Panc1 (cell line): Measurements from ENCODE around the gene DIS3L2. TPM values are rescaled to one million over a fixed set of nuclear protein-coding genes. Genes with fewer than 3 reads are reported as not detected.
"Not testable (repeated sequence)": the region's sequence is repeated elsewhere in the genome, so short reads cannot be mapped to it uniquely, and the experiment has no call there.

Experiments used
- ATAC-seq: fragments of 200-7000 bp; cut with Tn5 transposase; 2 replicates; pipeline ENCODE4 v1.9.1; 2020; ENCODE audit warnings: mild to moderate bottlenecking, moderate library complexity
- BruUV-seq: library from RNA; stranded (reverse); fragments of 400-500 nt; replicated peaks from 2 replicates; lab custom pipeline; 2021; lab: Mats Ljungman, UMichigan
- CTCF ChIA-PET: fragments of 300-600 bp; sonication (Branson Sonifier 250); formaldehyde crosslinking; loops from one replicate; lab custom pipeline; 2022; ENCODE audit warnings: antibody characterized with exemption; lab: Charles Lee
- POLR2A ChIA-PET: fragments of 300-600 bp; sonication (Branson Sonifier 250); formaldehyde crosslinking; loops from one replicate; lab custom pipeline; 2022; ENCODE audit warnings: antibody characterized with exemption; lab: Charles Lee
- DNase-seq: peaks from one replicate; pipeline ENCODE4 v3.0.0-alpha.2; 2010; ENCODE audit warnings: low read depth, low spot score
- H3K27ac ChIP-seq: 2 replicates; pipeline ENCODE4 v1.5.1; 2011; ENCODE audit warnings: mild to moderate bottlenecking, low read length, inconsistent platforms
- H3K27me3 ChIP-seq: fragments of 200-500 bp; sonication (Bioruptor generic); 2 replicates; pipeline ENCODE4 v1.6.0; 2014; ENCODE audit warnings: low read length, inconsistent platforms; ENCODE audit not compliant: control insufficient read depth, insufficient read depth
- H3K36me3 ChIP-seq: fragments of 200-500 bp; sonication (Bioruptor generic); 2 replicates; pipeline ENCODE4 v1.5.1; 2014; ENCODE audit warnings: inconsistent platforms, mild to moderate bottlenecking, low read length, moderate library complexity; ENCODE audit not compliant: control insufficient read depth, insufficient read depth
- H3K4me1 ChIP-seq: 2 replicates; pipeline ENCODE4 v1.5.1; 2011; ENCODE audit warnings: inconsistent platforms, mild to moderate bottlenecking, low read length, moderate library complexity; ENCODE audit not compliant: control insufficient read depth, insufficient read depth
- H3K4me3 ChIP-seq, 2 experiments: 2 replicates each; pipeline ENCODE4 v1.5.1; 2011 to 2012; ENCODE audit warnings: low read depth in 2 of 2, low read length in 2 of 2, mild to moderate bottlenecking in 2 of 2, inconsistent platforms in 1 of 2, moderate library complexity in 1 of 2
- H3K9me3 ChIP-seq: fragments of 200-500 bp; sonication (Bioruptor generic); 2 replicates; pipeline ENCODE4 v1.5.1; 2014; ENCODE audit warnings: low read depth, mild to moderate bottlenecking, inconsistent platforms, low read length, moderate library complexity; ENCODE audit not compliant: control insufficient read depth, insufficient read depth
- POLR2AphosphoS5 ChIP-seq: IDR thresholded peaks from 2 replicates; pipeline ENCODE4 v1.6.1; 2012; ENCODE audit warnings: mild to moderate bottlenecking, low read depth, low read length, moderate library complexity
- SIN3A ChIP-seq: IDR thresholded peaks from 2 replicates; pipeline ENCODE4 v1.6.1; 2012; ENCODE audit warnings: low read depth, mild to moderate bottlenecking, low read length, moderate library complexity, borderline replicate concordance; ENCODE audit not compliant: insufficient read depth
- TCF7L2 ChIP-seq: IDR thresholded peaks from 2 replicates; pipeline ENCODE4 v1.6.1; 2011; ENCODE audit warnings: mild to moderate bottlenecking, low read depth, low read length, inconsistent platforms
- in situ Hi-C: cut with HindIII; loops from 2 replicates; pipeline ENCODE4 v1.10.0; 2016; ENCODE audit warnings: low sequenced_read_pairs, low pct_unique_long_range_greater_than_20kb
- intact Hi-C: fragments of 100-400 bp; cut with micrococcal nuclease; formaldehyde crosslinking; loops from one replicate; pipeline ENCODE4 v1.10.0; 2022; ENCODE audit not compliant: unreplicated experiment
- total RNA-seq: library from RNA; stranded (reverse); gene quantifications from one replicate; pipeline ENCODE4 v1.2.1, GENCODE V29; 2021; ENCODE audit not compliant: unreplicated experiment
- TF ChIP-seq, protein P1 (sequence below), 2 experiments: IDR thresholded peaks; 2 replicates each; pipeline ENCODE4 v1.6.1; 2011 to 2012; ENCODE audit warnings: low read depth in 2 of 2, control low read depth in 1 of 2, low read length in 1 of 2, mild to moderate bottlenecking in 1 of 2, moderate library complexity in 1 of 2; ENCODE audit not compliant: insufficient read depth in 1 of 2
- TF ChIP-seq, protein P2 (sequence below): fragments of 450-650 bp; IDR thresholded peaks from 2 replicates; pipeline ENCODE4 v1.5.1; 2017; ENCODE audit warnings: mild to moderate bottlenecking

DIS3L2 gene
- total RNA-seq, 1 experiment from 2014 or later: 28.1 TPM

DNA sequence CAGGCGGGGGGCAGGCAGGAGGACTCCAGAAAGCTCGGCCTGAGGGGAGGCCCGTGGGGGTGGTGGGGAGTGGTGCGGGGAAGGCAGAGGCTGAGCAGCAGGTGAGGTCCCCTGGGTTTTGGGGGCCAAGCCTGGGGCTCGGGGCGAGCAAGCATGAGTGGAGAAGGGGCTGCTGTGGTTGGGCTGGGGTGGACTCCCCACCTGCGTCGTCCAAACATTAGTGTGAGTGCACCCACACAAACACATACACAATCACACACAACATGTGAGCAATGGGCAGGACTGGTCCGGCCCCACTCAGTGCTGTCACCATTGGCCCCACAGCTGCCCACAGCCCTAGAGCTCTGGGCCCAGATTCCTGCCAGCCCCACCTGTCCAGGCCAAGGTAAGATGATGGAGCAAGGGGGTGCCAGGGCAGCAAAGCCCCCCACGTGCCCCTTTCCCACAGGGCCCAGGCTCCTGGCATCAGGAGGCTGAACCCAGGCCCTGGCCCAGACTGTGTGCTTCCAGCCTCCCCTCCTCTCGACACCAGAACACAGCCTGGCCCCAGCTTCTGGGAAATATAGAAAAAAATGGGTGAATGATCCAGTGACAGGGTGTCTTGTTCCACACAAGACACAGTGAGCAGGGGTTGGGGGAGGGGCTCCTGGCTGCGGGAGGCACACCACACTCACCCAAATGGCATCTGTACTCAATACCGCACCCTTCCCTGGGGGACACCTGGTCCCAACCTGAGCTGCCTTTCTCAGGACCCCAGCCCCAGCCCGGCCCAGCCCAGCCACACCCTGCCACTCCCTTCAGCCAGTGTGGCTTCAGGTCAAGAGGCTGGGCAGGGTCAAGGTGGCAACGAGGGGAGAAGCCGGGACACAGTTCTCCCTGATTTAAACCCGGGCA is 416.6 kb downstream of the DIS3L2 start:
- Histone ChIP-seq H3K9me3 (no peaks in the 10 kb centered on the region), H3K4me1 (peaks cover 5% of the 10 kb centered on the region), H3K4me3 (no peak overlapping the region), H3K36me3 (no peaks in the 10 kb centered on the region), H3K27me3 (no peaks in the 10 kb centered on the region), H3K27ac (no peak overlapping the region)
- BruUV-seq: no TSS peak
- ChIA-PET CTCF (no interaction called here), POLR2A (interaction anchor here (0.7 kb wide), 1 partner anchor 10 kb away, joined by 3 read pairs; no protein-coding TSS in a partner anchor)
- in situ Hi-C loops: no loop called here
- DNase-seq (no peak), ATAC-seq (0 out of 2 replicates have a peak, but pooled peaks have one; percentile 21)
- intact Hi-C loops: no loop called here
- TF ChIP-seq TCF7L2 (no peak), SIN3A (no peak), POLR2AphosphoS5 (no peak)
- TF ChIP-seq, protein P1, sequence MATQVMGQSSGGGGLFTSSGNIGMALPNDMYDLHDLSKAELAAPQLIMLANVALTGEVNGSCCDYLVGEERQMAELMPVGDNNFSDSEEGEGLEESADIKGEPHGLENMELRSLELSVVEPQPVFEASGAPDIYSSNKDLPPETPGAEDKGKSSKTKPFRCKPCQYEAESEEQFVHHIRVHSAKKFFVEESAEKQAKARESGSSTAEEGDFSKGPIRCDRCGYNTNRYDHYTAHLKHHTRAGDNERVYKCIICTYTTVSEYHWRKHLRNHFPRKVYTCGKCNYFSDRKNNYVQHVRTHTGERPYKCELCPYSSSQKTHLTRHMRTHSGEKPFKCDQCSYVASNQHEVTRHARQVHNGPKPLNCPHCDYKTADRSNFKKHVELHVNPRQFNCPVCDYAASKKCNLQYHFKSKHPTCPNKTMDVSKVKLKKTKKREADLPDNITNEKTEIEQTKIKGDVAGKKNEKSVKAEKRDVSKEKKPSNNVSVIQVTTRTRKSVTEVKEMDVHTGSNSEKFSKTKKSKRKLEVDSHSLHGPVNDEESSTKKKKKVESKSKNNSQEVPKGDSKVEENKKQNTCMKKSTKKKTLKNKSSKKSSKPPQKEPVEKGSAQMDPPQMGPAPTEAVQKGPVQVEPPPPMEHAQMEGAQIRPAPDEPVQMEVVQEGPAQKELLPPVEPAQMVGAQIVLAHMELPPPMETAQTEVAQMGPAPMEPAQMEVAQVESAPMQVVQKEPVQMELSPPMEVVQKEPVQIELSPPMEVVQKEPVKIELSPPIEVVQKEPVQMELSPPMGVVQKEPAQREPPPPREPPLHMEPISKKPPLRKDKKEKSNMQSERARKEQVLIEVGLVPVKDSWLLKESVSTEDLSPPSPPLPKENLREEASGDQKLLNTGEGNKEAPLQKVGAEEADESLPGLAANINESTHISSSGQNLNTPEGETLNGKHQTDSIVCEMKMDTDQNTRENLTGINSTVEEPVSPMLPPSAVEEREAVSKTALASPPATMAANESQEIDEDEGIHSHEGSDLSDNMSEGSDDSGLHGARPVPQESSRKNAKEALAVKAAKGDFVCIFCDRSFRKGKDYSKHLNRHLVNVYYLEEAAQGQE (IDR thresholded peaks at IDR 0.05; ENCODE audit: insufficient read depth in 1 of 2, low read depth in 2 of 2, low read length in 1 of 2): no peak
- TF ChIP-seq, protein P2, sequence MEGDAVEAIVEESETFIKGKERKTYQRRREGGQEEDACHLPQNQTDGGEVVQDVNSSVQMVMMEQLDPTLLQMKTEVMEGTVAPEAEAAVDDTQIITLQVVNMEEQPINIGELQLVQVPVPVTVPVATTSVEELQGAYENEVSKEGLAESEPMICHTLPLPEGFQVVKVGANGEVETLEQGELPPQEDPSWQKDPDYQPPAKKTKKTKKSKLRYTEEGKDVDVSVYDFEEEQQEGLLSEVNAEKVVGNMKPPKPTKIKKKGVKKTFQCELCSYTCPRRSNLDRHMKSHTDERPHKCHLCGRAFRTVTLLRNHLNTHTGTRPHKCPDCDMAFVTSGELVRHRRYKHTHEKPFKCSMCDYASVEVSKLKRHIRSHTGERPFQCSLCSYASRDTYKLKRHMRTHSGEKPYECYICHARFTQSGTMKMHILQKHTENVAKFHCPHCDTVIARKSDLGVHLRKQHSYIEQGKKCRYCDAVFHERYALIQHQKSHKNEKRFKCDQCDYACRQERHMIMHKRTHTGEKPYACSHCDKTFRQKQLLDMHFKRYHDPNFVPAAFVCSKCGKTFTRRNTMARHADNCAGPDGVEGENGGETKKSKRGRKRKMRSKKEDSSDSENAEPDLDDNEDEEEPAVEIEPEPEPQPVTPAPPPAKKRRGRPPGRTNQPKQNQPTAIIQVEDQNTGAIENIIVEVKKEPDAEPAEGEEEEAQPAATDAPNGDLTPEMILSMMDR: no peak

DNA sequence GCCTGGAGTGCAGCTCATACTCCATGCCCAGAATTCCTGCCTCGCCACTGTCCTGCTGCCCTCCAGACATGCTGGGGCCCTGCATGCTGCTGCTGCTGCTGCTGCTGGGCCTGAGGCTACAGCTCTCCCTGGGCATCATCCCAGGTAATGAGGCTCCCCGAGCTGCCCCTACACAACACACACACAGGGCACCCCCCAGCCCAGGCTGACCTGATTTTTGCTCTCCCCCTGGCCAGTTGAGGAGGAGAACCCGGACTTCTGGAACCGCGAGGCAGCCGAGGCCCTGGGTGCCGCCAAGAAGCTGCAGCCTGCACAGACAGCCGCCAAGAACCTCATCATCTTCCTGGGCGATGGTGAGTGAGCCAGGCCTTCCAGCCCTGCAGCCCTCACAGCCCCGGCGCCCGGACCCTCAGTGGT is 417.2 kb downstream of the DIS3L2 start, which contains the start of gene ALPP:
Gene ALPP (plus strand): TSS at position 17 of the 417 bp plus-strand sequence. CDS start 52 bp downstream, at position 69.
- H3K4me1 ChIP-seq, CTCF ChIA-PET, in situ Hi-C loops, BruUV-seq, intact Hi-C loops, H3K27me3 ChIP-seq, H3K36me3 ChIP-seq, H3K4me3 ChIP-seq, H3K9me3 ChIP-seq, POLR2A ChIA-PET, DNase-seq: not testable (repeated sequence)
- peak within 1 kb of the TSS; percentile 36; the same call in 1 of the 2 replicates for H3K27ac ChIP-seq
- ATAC-seq: peak; percentile 60

DNA sequence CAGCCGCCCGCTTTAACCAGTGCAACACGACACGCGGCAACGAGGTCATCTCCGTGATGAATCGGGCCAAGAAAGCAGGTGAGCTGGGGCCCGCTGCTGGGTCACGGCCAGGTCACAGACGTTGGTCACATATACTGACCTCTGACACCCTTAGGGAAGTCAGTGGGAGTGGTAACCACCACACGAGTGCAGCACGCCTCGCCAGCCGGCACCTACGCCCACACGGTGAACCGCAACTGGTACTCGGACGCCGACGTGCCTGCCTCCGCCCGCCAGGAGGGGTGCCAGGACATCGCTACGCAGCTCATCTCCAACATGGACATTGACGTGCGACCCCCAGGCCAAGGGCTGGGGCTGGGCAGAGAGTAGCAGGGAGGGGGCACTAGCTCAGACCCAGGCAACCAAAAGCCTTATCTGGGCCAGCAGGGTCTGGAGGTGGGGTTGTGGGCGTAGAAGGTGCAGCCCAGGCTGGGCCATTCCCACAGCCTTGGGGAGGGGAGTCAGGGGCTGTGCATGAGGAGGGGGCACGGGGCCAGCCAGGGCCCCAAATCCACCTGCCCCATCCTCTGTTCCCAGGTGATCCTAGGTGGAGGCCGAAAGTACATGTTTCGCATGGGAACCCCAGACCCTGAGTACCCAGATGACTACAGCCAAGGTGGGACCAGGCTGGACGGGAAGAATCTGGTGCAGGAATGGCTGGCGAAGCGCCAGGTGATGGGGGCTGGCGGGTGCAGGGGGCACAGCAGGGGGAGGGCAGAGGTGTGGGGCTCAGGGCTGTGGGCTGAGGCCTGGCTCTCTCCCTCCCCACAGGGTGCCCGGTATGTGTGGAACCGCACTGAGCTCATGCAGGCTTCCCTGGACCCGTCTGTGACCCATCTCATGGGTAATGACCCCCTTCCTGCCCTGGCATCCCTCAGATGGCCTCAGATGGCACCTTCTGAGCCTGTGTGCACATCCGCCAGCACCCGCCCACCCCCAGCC is 418.4 kb downstream of the DIS3L2 start:
- ATAC-seq, H3K27ac ChIP-seq, in situ Hi-C loops, H3K27me3 ChIP-seq, H3K4me1 ChIP-seq, H3K4me3 ChIP-seq, H3K36me3 ChIP-seq, intact Hi-C loops, DNase-seq, BruUV-seq, POLR2A ChIA-PET, H3K9me3 ChIP-seq: not testable (repeated sequence)
- CTCF ChIA-PET: interaction anchor here (0.6 kb wide), 1 partner anchor 13 kb away, joined by 3 read pairs; no protein-coding TSS in a partner anchor

DNA sequence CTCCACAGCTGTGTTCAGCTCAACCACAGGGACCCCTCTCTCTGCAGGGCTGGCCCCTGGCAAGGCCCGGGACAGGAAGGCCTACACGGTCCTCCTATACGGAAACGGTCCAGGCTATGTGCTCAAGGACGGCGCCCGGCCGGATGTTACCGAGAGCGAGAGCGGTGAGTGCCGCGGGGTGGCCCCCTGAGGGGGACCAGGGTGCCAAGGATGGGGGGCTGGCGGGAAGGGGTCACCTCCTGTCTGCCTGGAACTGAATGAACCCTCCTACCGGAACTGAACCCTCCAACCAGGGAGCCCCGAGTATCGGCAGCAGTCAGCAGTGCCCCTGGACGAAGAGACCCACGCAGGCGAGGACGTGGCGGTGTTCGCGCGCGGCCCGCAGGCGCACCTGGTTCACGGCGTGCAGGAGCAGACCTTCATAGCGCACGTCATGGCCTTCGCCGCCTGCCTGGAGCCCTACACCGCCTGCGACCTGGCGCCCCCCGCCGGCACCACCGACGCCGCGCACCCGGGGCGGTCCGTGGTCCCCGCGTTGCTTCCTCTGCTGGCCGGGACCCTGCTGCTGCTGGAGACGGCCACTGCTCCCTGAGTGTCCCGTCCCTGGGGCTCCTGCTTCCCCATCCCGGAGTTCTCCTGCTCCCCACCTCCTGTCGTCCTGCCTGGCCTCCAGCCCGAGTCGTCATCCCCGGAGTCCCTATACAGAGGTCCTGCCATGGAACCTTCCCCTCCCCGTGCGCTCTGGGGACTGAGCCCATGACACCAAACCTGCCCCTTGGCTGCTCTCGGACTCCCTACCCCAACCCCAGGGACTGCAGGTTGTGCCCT is 419.9 kb downstream of the DIS3L2 start:
- Histone ChIP-seq H3K4me1 (peaks cover 13% of the 10 kb centered on the region), H3K27ac (peak overlapping the region; percentile 42)
- H3K9me3 ChIP-seq, H3K36me3 ChIP-seq, intact Hi-C loops, H3K4me3 ChIP-seq, in situ Hi-C loops, BruUV-seq, DNase-seq, ATAC-seq, CTCF ChIA-PET, H3K27me3 ChIP-seq, POLR2A ChIA-PET: not testable (repeated sequence)
